ENCODE data around the gene PDGFRA. TPM values are rescaled to one million over a fixed set of nuclear protein-coding genes. Genes with fewer than 3 reads are reported as not detected.

The PDGFRA gene
- 5.5 and 10.8 TPM in 2 replicates for total RNA-seq (2014; rRNA removed; shearing (Covaris generic))

DNA sequence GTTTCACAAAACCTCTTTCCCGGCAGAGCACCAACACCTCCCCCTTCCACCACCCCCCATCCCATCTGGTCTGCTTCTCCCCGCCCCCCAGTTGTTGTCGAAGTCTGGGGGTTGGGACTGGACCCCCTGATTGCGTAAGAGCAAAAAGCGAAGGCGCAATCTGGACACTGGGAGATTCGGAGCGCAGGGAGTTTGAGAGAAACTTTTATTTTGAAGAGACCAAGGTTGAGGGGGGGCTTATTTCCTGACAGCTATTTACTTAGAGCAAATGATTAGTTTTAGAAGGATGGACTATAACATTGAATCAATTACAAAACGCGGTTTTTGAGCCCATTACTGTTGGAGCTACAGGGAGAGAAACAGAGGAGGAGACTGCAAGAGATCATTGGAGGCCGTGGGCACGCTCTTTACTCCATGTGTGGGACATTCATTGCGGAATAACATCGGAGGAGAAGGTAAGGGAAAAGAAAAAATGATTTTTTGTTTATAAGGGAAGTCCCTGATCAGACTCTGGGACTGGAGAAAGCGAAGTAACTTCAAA is at the start of gene PDGFRA:
Gene PDGFRA, plus strand, starts transcription at position 333 of the 541 bp plus-strand sequence. CDS start 29,476 bp downstream, outside the sequence.
- Histone ChIP-seq H3K27me3 (ENCODE audit: control insufficient read depth, insufficient read depth, low read length) (peaks cover 87% of the 10 kb centered on the region), H3K4me3 (ENCODE audit: insufficient read depth, low read depth, low read length) (peak within 1 kb of the TSS; percentile 39), H3K36me3 (replicated peaks; ENCODE audit: control insufficient read depth, insufficient read depth, low read length) (no peaks in the 10 kb centered on the region)
- DNase-seq, result peak; percentile 62

DNA sequence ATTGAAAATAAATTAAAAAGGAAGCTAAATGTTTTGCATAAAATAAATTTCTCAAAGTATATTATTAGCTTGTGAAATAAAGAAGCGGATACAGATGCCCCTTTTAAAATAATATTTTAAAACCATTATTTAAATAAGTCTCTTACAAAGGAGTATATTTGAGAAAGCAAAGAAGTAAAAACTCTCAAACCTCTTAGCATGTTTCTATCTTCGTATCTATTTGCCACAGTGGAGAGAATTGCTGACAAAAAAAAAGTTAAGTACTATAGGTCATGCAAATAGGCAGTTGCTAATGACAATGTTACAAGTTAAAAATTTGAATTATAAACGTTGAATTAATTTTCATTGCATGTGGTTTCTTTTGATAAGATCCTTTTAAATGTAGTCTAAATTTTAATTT is 44.5 kb upstream of the PDGFRA start:
- H3K36me3 ChIP-seq (replicated peaks; ENCODE audit: control insufficient read depth, insufficient read depth, low read length), result no peaks in the 10 kb centered on the region
- H3K27me3 ChIP-seq (ENCODE audit: control insufficient read depth, insufficient read depth, low read length), result no peaks in the 10 kb centered on the region
- no peak overlapping the region for H3K4me3 ChIP-seq (ENCODE audit: insufficient read depth, low read depth, low read length)
- DNase-seq, result no peak

DNA sequence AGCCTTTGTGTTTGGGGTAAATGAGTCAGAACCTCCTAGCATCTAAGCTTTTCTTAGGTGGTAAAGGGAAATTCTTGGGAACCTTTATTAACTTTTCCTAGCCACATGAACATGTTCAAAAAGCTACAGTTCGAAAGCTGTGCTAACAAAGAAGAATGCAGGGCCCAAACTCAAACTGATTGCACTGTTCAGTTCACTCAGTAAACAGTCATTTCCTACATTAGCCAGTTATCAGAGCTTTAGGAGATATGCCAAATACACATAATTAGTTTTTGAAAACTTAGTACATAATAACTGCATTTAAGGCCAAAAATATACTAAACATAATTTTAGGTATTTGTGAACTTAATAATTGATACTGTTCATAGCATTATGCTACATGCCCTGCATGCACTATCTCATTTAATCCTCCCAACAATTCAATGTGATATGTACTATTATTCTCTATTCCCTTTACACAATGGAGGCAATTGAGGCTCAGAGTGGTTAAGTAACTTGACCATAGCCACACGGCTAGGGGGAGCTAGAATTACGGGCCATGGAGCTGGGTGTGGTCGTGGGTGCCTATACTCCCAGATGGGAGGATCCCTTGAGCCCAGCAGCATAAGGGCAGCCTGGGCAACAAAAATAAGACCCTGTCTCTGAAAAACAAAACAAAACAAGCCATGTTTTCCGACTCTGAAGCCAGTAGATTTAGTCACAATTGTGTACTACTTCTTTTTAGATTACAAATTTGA is 43.9 kb upstream of the PDGFRA start:
- Histone ChIP-seq H3K27me3 (ENCODE audit: control insufficient read depth, insufficient read depth, low read length) (no peaks in the 10 kb centered on the region), H3K36me3 (replicated peaks; ENCODE audit: control insufficient read depth, insufficient read depth, low read length) (no peaks in the 10 kb centered on the region), H3K4me3 (ENCODE audit: insufficient read depth, low read depth, low read length) (no peak overlapping the region)
- no peak for DNase-seq

DNA sequence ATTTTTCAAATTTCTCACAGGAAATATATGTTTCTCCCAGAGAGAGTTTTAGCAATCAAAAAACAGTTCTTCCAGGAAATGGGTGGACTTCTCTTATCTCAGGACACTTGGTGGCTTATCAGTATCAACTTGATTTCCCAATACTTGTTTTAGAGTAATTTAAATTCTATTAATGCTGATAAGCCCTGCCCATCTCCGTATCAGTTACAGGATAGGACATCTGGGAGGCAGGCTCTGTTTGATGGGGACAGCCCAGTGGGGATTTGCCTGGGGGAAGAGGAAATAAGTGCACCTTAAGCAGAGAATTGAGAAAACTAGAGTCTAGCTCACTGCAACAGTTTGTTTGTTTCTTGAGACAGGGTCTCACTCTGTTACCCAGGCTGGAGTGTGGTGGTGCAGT is 43.2 kb upstream of the PDGFRA start:
- Histone ChIP-seq H3K27me3 (ENCODE audit: control insufficient read depth, insufficient read depth, low read length) (no peaks in the 10 kb centered on the region), H3K36me3 (replicated peaks; ENCODE audit: control insufficient read depth, insufficient read depth, low read length) (no peaks in the 10 kb centered on the region), H3K4me3 (ENCODE audit: insufficient read depth, low read depth, low read length) (no peak overlapping the region)
- DNase-seq, result no peak

DNA sequence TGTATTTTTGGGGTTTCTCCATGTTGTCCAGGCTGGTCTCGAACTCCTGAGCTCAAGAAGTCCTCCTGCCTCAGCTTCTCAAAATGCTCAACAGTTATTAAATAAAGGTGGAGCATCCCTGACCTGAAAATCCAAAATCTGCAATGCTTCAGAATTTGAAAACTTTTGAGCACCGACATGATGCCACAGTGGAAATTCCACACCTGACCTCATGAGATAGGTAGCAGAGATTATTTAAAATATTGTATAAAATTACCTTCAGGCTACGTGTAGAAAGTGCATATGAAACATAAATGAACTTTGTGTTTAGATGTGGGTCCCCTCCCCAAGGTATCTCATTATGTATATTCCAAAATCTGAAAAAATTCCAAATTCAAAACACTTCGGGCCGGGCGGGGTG is 42.7 kb upstream of the PDGFRA start:
- Histone ChIP-seq H3K36me3 (replicated peaks; ENCODE audit: control insufficient read depth, insufficient read depth, low read length) (no peaks in the 10 kb centered on the region), H3K4me3 (ENCODE audit: insufficient read depth, low read depth, low read length) (no peak overlapping the region), H3K27me3 (ENCODE audit: control insufficient read depth, insufficient read depth, low read length) (no peaks in the 10 kb centered on the region)
- no peak for DNase-seq

DNA sequence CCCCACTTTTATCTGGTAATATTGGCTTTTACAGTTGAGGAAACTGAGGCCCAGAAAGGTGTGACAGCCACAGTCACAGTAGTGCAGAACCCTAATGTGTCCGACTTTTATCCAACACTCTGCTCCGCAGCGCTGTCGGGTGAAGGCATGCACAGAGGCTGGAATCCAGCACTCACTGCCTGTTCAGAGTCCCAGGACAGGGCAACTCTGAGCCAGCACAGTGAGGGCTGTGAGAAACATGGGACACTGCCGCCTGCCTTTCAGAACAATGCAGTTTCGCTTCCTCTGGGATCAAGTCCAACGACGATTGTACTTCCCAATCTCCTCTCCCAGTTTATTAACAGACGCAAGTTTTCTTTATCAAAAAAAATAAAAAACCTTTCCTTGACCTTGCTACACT is 41.9 kb upstream of the PDGFRA start:
- Histone ChIP-seq H3K27me3 (ENCODE audit: control insufficient read depth, insufficient read depth, low read length) (no peaks in the 10 kb centered on the region), H3K36me3 (replicated peaks; ENCODE audit: control insufficient read depth, insufficient read depth, low read length) (no peaks in the 10 kb centered on the region)
- no peak for DNase-seq

DNA sequence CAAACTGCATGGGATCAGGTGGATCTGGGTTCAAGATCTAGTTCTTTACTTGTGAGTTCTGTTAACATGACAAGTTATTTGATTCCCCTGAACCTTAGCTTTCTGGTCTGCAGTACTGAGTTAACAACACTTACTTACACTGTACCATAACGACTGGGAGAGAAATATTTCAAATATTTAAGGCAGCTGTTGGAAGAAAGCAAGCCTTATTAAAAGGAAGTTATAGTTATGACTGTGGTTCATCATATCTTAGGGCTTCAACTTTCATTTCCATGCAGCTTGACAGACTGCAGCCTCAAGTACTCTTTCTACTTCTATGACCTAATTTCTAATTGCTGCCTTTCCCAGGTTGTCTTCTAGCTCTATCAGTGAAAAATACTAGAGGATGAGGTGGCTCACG is 40.0 kb upstream of the PDGFRA start:
- no peak overlapping the region for H3K4me3 ChIP-seq (ENCODE audit: insufficient read depth, low read depth, low read length)
- DNase-seq, result no peak
- H3K27me3 ChIP-seq (ENCODE audit: control insufficient read depth, insufficient read depth, low read length), result no peaks in the 10 kb centered on the region
- H3K36me3 ChIP-seq (replicated peaks; ENCODE audit: control insufficient read depth, insufficient read depth, low read length), result no peaks in the 10 kb centered on the region

More for the DNA sequence above, 41.9 kb upstream of the PDGFRA start:
- no peak overlapping the region for H3K4me3 ChIP-seq (ENCODE audit: insufficient read depth, low read depth, low read length)

DNA sequence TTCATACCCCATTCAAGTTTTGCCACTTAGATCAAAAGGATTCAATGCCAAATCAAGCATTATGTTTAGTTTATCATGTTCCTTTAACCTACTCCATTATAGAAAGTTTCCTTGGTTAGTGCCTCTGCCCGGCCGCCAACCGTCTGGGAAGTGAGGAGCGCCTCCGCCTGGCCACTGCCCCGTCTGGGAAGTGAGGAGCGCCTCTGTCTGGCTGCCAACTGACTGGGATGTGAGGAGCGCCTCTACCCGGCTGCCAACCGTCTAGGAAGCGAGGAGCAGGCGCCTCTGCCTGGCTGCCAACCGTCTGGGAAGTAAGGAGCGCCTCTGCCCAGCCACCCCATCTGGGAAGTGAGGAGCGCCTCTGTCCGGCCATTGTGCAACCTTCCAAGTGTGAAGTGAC is 36.3 kb upstream of the PDGFRA start:
- no peak for DNase-seq
- H3K4me3 ChIP-seq (ENCODE audit: insufficient read depth, low read depth, low read length), result no peak overlapping the region
- no peaks in the 10 kb centered on the region for H3K36me3 ChIP-seq (replicated peaks; ENCODE audit: control insufficient read depth, insufficient read depth, low read length)
- no peaks in the 10 kb centered on the region for H3K27me3 ChIP-seq (ENCODE audit: control insufficient read depth, insufficient read depth, low read length)

DNA sequence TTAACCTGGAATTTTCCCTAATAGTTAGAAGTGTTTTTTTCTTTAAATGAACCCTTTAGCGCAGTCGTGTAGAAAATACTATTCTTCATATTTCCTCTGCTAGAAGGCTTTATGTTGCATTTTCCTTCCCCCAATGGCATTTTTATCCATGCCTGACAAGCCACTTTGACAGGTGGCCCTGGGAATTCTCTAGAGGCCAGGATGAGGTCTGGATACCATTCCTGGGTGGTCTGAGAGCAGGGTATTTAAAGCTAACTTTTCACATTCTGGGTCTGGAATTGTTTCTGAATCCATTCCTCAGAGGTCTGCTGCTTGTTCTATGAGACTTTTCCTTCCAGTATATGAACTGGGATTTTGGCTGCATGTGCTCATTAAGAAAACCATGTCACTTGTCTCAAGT is 31.2 kb upstream of the PDGFRA start:
- H3K36me3 ChIP-seq (replicated peaks; ENCODE audit: control insufficient read depth, insufficient read depth, low read length), result no peaks in the 10 kb centered on the region
- H3K27me3 ChIP-seq (ENCODE audit: control insufficient read depth, insufficient read depth, low read length), result no peaks in the 10 kb centered on the region
- no peak for DNase-seq

DNA sequence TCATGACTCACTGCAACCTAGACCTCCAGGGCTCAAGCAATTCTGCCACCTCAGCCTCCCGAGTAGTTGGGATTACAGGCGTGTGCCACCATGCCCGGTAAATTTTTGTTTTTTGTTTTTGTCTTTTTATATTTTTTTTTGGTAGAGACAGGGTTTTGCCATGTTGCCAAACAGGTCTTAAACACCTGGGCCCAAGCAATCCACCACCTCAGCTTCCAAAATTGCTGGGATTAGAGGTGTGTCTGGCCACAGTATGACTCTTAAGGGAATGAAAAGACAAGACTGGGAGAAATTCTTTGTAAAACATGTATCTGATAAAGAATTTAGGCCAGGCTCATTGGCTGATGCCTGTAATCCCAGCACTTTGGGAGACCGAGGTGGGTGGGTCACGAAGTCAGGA is 29.2 kb upstream of the PDGFRA start:
- Histone ChIP-seq H3K4me3 (ENCODE audit: insufficient read depth, low read depth, low read length) (no peak overlapping the region), H3K36me3 (replicated peaks; ENCODE audit: control insufficient read depth, insufficient read depth, low read length) (no peaks in the 10 kb centered on the region), H3K27me3 (ENCODE audit: control insufficient read depth, insufficient read depth, low read length) (no peaks in the 10 kb centered on the region)
- no peak for DNase-seq

More for the DNA sequence above, 31.2 kb upstream of the PDGFRA start:
- no peak overlapping the region for H3K4me3 ChIP-seq (ENCODE audit: insufficient read depth, low read depth, low read length)

DNA sequence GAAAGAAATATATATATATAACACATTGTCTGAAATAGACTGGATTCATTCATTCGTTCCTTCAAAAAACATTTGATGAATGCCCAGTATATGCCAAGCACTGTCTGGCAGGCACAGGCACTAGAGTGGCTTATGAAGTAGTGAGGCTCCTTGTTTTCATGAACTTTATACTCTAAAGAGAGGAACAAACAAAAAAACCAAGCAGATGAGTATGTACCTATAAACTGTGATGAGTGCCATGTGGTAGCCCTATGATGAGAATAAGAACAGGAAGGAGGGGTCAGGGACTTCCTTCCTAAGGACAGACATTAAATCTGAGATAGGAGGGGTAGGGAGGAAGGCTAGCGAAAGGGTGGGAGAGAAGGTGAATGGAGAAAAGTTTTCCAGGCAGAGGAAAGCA is 19.5 kb upstream of the PDGFRA start:
- H3K27me3 ChIP-seq (ENCODE audit: control insufficient read depth, insufficient read depth, low read length), result no peaks in the 10 kb centered on the region
- no peaks in the 10 kb centered on the region for H3K36me3 ChIP-seq (replicated peaks; ENCODE audit: control insufficient read depth, insufficient read depth, low read length)
- no peak for DNase-seq
- no peak overlapping the region for H3K4me3 ChIP-seq (ENCODE audit: insufficient read depth, low read depth, low read length)

DNA sequence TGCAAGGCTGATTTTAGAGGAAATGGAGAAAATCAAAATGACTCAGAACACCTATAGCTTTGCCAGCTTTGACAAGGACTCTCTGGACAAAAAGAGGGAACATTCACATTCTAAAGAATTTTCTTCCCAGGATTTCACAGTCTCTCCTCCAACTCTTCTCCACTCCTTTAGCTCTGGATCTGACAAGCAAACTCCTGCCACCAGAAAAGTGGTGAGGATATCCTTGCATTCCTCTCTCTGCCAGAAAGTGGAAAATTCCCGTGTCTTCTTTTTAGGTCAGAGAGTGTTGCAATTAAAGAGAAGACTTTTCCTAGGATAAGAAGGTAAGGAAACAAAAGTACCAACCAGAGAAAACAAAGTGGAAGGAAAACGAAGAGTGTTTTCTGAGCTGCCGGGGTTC is 16.1 kb upstream of the PDGFRA start:
- Histone ChIP-seq H3K36me3 (replicated peaks; ENCODE audit: control insufficient read depth, insufficient read depth, low read length) (no peaks in the 10 kb centered on the region), H3K27me3 (ENCODE audit: control insufficient read depth, insufficient read depth, low read length) (peaks cover 1% of the 10 kb centered on the region; the same call in 1 of the 2 replicates), H3K4me3 (ENCODE audit: insufficient read depth, low read depth, low read length) (no peak overlapping the region)
- DNase-seq, result no peak

DNA sequence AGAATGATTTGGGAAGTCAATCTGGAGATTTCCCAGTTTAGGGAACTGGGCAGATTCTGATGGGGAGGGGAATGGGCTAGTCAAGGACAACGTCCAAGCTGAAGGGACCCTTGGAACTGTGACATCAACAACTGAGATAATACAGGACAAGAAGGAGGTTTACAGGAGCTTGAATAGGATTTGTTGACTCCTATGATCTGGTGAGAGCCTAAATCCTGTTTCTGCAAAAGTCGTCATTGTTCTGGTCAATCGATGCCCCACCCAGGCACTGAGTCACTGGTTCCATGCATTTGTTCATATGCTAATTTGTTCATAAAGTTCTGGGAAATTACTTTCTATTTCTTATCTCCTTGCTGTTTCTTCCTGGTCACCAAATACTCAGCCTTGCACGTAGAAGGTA is 15.3 kb upstream of the PDGFRA start:
- Histone ChIP-seq H3K36me3 (replicated peaks; ENCODE audit: control insufficient read depth, insufficient read depth, low read length) (no peaks in the 10 kb centered on the region), H3K4me3 (ENCODE audit: insufficient read depth, low read depth, low read length) (no peak overlapping the region), H3K27me3 (ENCODE audit: control insufficient read depth, insufficient read depth, low read length) (peaks cover 7% of the 10 kb centered on the region; the same call in 1 of the 2 replicates)
- DNase-seq, result no peak

DNA sequence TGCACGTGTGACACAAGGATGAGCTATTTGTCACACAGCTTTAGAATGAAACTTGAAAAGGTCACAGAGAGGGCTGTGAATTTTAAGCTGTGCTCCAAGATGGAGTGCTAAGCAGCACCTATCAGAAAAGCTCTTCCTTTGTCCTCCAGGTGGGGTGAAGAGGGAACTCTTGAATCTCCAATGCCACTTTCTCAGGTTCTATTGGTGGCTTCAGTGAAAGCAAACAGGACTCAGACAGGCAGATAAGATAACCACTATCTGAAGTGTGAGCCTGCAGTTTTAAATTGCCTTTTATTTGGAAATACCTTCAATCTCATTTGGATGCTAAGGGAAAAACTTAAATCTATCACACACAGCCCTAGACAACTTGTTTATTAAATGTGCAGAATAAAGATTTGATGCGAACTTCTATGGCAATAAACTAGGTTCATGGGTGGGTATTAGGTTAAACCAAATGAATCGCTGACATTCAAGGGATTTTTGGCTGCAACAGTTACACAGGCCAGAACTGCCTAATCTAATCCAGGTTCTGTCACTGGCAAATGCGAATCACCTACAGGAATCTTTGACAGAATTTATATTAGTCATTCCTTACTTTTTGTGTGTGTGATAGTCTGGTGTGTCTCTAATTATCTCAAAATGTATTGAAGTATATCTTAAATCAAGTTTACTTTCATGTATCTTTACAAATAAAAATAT is 13.6 kb upstream of the PDGFRA start:
- H3K4me3 ChIP-seq (ENCODE audit: insufficient read depth, low read depth, low read length), result no peak overlapping the region
- no peak for DNase-seq
- H3K36me3 ChIP-seq (replicated peaks; ENCODE audit: control insufficient read depth, insufficient read depth, low read length), result no peaks in the 10 kb centered on the region

More for the DNA sequence above, 13.6 kb upstream of the PDGFRA start:
- H3K27me3 ChIP-seq (ENCODE audit: control insufficient read depth, insufficient read depth, low read length), result peaks cover 12% of the 10 kb centered on the region; the same call in 1 of the 2 replicates

All from H7 (cell line).